ENCODE data around the gene FOXK2. TPM values are rescaled to one million over a fixed set of nuclear protein-coding genes. Genes with fewer than 3 reads are reported as not detected.
A peak's percentile ranks its signal among the peaks of the same experiment; 100 is the strongest.

The FOXK2 gene
- total and polyA plus RNA-seq, 2 of the 8 experiments (the other 6 are each of a cell fraction or from before 2014, with no cell fraction given) = 34.7 to 64.9 TPM

DNA sequence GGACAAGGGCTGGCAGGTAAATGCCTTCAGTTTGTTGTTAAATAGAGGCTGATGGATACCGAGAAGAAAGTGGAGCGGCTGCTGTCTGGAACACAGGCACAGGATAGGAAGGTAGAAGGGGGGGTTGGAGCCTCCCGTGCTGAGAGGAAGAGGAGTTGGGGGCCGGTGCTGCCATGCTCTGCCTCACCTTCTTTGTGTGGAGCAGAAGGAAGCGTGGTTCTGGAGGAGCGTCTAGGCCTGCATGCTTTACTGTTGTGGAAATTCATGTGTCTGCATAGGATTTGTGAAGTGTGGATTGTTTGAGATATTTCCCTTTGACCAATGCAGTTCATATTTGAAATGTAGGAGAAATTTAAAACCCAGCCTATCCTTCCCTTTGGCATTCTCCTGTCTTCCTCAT is 52.3 kb downstream of the FOXK2 start:
- H3K36me3 ChIP-seq (ENCODE audit: control insufficient read depth in 2 of 4, insufficient read depth in 4 of 4, low read length in 3 of 4) = peaks cover 9 to 65% (median 38%) of the 10 kb centered on the region in 4 experiments; a peak in 7 of 8 replicates
- CTCF ChIA-PET (ENCODE audit: partially characterized antibody) = no interaction called here
- H2BK5ac ChIP-seq (ENCODE audit: low read depth, low read length) = no peak overlapping the region
- TF ChIP-seq HDAC2 (IDR thresholded peaks at IDR 0.05; ENCODE audit: borderline replicate concordance in 1 of 2, low read depth in 2 of 2, low read length in 2 of 2) = no peak
- TF ChIP-seq KDM1A (IDR thresholded peaks at IDR 0.05; ENCODE audit: borderline replicate concordance, low read length) = no peak
- no peak for TF ChIP-seq SIRT6 (IDR thresholded peaks at IDR 0.05; ENCODE audit: low read length)
- no peak for TF ChIP-seq SIX5 (IDR thresholded peaks at IDR 0.05; ENCODE audit: low read depth, low read length)
- no peak for TF ChIP-seq TAF1 (IDR thresholded peaks at IDR 0.05; ENCODE audit: low read depth, low read length)
- TF ChIP-seq NRF1 (IDR thresholded peaks at IDR 0.05; ENCODE audit: low read depth, low read length) = no peak
- TF ChIP-seq CREB1 (IDR thresholded peaks at IDR 0.05) = no peak
- TF ChIP-seq RBBP5 (IDR thresholded peaks at IDR 0.05; ENCODE audit: borderline replicate concordance, low read depth, low read length) = no peak
- no peak for TF ChIP-seq GTF2F1 (IDR thresholded peaks at IDR 0.05; ENCODE audit: borderline replicate concordance, low read depth, low read length)
- no peak for TF ChIP-seq JUND (IDR thresholded peaks at IDR 0.05; ENCODE audit: low read length)
- TF ChIP-seq MAFK (IDR thresholded peaks at IDR 0.05; ENCODE audit: low read depth, low read length) = no peak
- TF ChIP-seq YY1 (IDR thresholded peaks at IDR 0.05; ENCODE audit: low read depth, low read length) = no peak
- TF ChIP-seq POLR2AphosphoS5 (IDR thresholded peaks at IDR 0.05; ENCODE audit: low read depth, low read length) = no peak
- no peak for TF ChIP-seq FOSL1 (IDR thresholded peaks at IDR 0.05; ENCODE audit: insufficient read depth, low read depth, low read length)
- TF ChIP-seq SP4 (IDR thresholded peaks at IDR 0.05; ENCODE audit: low read length) = no peak
- no peak for TF ChIP-seq PHF8 (conservative IDR thresholded peaks at IDR 0.05; ENCODE audit: low read depth, low read length)

More for the DNA sequence above, 52.3 kb downstream of the FOXK2 start:
- Histone ChIP-seq H3K23me2 (ENCODE audit: low read depth, low read length) (no peaks in the 10 kb centered on the region; the same call in 1 of the 2 replicates), H3K79me2 (ENCODE audit: control insufficient read depth in 1 of 2, insufficient read depth in 2 of 2, low read length in 2 of 2) (peaks cover 0 to 33% of the 10 kb centered on the region in 2 experiments; a peak in 2 of 4 replicates), H3K27me3 (replicated peaks in 1 of 4; ENCODE audit: control insufficient read depth in 3 of 4, extremely low read depth in 1 of 4, insufficient read depth in 3 of 4, low read length in 3 of 4) (no peaks in the 10 kb centered on the region), H3K4ac (replicated peaks; ENCODE audit: insufficient read length, low read depth, low read length) (no peak overlapping the region), H4K5ac (ENCODE audit: insufficient read length, low read depth, low read length) (no peak overlapping the region), H4K91ac (replicated peaks; ENCODE audit: insufficient read length, low read length) (no peak overlapping the region), H3K79me1 (ENCODE audit: low read depth, low read length) (peaks cover 16% of the 10 kb centered on the region), H3K18ac (ENCODE audit: extremely low read depth, low read length) (no peak overlapping the region), H2AK5ac (ENCODE audit: low read depth, low read length) (no peak overlapping the region), H3K23ac (ENCODE audit: insufficient read length) (no peak overlapping the region), H2BK20ac (ENCODE audit: low read length) (no peak overlapping the region), H4K8ac (ENCODE audit: extremely low read depth, insufficient read depth, low read length) (peak overlapping the region; percentile 39; the same call in 1 of the 2 replicates), H3K56ac (replicated peaks; ENCODE audit: insufficient read length, low read depth, low read length) (no peak overlapping the region), H3K9me3 (ENCODE audit: insufficient read depth in 2 of 2, low read depth in 1 of 2, low read length in 1 of 2) (no peaks in the 10 kb centered on the region), H2AFZ (ENCODE audit: low read length) (no peak overlapping the region), H3K9ac (replicated peaks in 1 of 4; ENCODE audit: extremely low read depth in 1 of 4, low read depth in 3 of 4, low read length in 3 of 4) (no peak overlapping the region), H3K4me2 (ENCODE audit: insufficient read depth in 1 of 2, low read depth in 2 of 2, low read length in 2 of 2) (no peak overlapping the region), H3K27ac (ENCODE audit: low read depth, low read length) (no peak overlapping the region), H3K4me1 (replicated peaks in 1 of 4; ENCODE audit: control insufficient read depth in 3 of 4, insufficient read depth in 4 of 4, low read length in 3 of 4) (0 out of 7 replicates have a peak, but pooled peaks cover 0 to 2% (median 0%) of the 10 kb centered on the region in 4 experiments), H3K14ac (ENCODE audit: insufficient read length) (no peak overlapping the region), H2BK12ac (ENCODE audit: low read depth, low read length) (no peak overlapping the region), H3K4me3 (ENCODE audit: extremely low read depth in 1 of 4, insufficient read depth in 2 of 4, low read depth in 3 of 4, low read length in 4 of 4) (no peak overlapping the region), H4K20me1 (replicated peaks in 1 of 2; ENCODE audit: control insufficient read depth in 1 of 2, insufficient read depth in 2 of 2, low read length in 2 of 2) (peaks cover 11 to 24% of the 10 kb centered on the region in 2 experiments), H2BK120ac (replicated peaks; ENCODE audit: low read depth, low read length) (no peak overlapping the region), H2BK15ac (ENCODE audit: low read length) (no peak overlapping the region)
- POLR2A ChIA-PET (ENCODE audit: partially characterized antibody) = no interaction called here
- DNase-seq (ENCODE audit: low read depth in 1 of 2, low spot score in 2 of 2) = no peak
- WGBS, 2 experiments (ENCODE audit: extremely low coverage in 1 of 2, insufficient coverage in 1 of 2, insufficient read length in 1 of 2, insufficient replicate concordance in 2 of 2, low coverage in 1 of 2, low lambda C conversion rate in 2 of 2, missing lambda C conversion rate in 1 of 2) = 98% methylated on average over 6 of the region's 6 CpGs; no CpG with 5 or more reads in 1 of the 2 experiments
- FAIRE-seq = no peak
